ENCODE measurements around the gene POU5F1.
"Not testable (repeated sequence)": the region's sequence is repeated elsewhere in the genome, so short reads cannot be mapped to it uniquely, and the experiment has no call there.

The POU5F1 gene

DNA sequence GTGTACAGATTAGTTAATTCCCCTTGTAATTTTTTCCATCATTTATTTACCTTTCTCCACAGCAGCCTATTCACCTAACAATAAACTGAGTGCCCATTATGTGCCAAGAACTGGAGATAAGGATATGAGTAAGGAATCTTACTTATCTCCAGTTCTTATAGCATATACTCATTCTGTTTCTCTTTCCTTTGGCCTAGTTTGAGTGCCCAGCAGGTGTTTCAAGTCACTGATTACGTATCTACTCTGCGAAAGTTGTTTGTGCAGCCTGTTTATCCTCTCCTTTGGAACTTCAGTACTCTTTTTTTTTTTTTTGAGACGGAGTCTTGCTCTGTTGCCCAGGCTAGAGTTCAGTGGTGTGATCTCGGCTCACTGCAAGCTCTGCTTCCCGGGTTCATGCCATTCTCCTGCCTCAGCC lies 17.3 kb upstream of the POU5F1 start:
- Histone ChIP-seq H3K9me3 (ENCODE audit: insufficient read depth, low read length, severe bottlenecking) (no peaks in the 10 kb centered on the region), H3K4me2 (ENCODE audit: insufficient read depth, low read length) (no peak overlapping the region), H3K9ac (ENCODE audit: low read depth, low read length) (no peak overlapping the region), H3K27ac (ENCODE audit: low read length) (no peak overlapping the region), H3K79me2 (ENCODE audit: insufficient read depth, low read length) (no peaks in the 10 kb centered on the region), H4K20me1 (ENCODE audit: insufficient read depth, low read length) (no peaks in the 10 kb centered on the region), H3K36me3 (ENCODE audit: insufficient read depth, low read length) (no peaks in the 10 kb centered on the region), H3K4me1 (ENCODE audit: insufficient read depth, low read length) (no peaks in the 10 kb centered on the region), H3K27me3 (ENCODE audit: insufficient read depth, low read length, poor library complexity) (no peaks in the 10 kb centered on the region), H3K4me3 (ENCODE audit: low read depth in 1 of 2, low read length in 2 of 2) (no peak overlapping the region), H2AFZ (ENCODE audit: low read depth, low read length) (no peak overlapping the region)
- DNase-seq (no peak), ATAC-seq (ENCODE audit: insufficient read depth, low read depth) (no peak)
- TF ChIP-seq EZH2 (IDR thresholded peaks at IDR 0.05; ENCODE audit: borderline replicate concordance, low read depth, low read length, severe bottlenecking), result no peak
- TF ChIP-seq, protein P1, sequence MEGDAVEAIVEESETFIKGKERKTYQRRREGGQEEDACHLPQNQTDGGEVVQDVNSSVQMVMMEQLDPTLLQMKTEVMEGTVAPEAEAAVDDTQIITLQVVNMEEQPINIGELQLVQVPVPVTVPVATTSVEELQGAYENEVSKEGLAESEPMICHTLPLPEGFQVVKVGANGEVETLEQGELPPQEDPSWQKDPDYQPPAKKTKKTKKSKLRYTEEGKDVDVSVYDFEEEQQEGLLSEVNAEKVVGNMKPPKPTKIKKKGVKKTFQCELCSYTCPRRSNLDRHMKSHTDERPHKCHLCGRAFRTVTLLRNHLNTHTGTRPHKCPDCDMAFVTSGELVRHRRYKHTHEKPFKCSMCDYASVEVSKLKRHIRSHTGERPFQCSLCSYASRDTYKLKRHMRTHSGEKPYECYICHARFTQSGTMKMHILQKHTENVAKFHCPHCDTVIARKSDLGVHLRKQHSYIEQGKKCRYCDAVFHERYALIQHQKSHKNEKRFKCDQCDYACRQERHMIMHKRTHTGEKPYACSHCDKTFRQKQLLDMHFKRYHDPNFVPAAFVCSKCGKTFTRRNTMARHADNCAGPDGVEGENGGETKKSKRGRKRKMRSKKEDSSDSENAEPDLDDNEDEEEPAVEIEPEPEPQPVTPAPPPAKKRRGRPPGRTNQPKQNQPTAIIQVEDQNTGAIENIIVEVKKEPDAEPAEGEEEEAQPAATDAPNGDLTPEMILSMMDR (IDR thresholded peaks at IDR 0.05; ENCODE audit: borderline replicate concordance, extremely low read depth, low read length, poor library complexity, severe bottlenecking), result no peak

DNA sequence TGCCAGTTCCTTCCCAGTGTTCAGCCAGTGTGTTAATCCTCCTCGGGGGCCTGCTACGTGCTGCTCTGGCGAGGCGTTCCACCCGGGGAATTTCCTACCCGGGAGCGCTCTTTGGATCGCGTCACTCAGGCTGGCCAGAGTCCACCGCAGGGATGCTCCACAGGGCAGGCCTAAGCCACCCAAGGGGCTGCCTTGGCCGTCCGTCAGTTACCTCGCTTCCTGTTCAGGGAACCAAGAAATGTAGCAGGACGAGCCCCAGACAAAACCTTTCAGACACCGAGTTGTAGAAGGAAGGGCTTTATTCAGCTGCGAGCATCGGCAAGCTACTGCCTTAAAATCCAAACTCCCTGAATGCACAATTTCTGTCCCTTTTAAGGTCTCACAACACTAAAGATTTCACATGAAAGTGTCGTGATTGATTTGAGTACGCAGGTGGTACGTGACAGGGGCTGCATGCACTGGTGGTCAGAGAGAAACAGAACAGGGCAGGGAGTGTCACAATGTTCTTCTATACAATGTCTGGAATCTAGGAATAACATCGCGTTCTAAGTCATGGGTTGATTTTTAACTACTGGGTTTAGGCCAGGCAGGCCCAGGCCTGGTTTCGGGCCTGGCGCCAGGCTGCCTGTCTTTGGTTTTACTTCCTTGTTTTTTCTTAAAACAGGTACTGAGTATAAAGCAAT lies 15.7 kb upstream of the POU5F1 start:
- no peak for DNase-seq
- no peaks in the 10 kb centered on the region for H3K4me1 ChIP-seq (ENCODE audit: insufficient read depth, low read length)
- no peaks in the 10 kb centered on the region for H3K9me3 ChIP-seq (ENCODE audit: insufficient read depth, low read length, severe bottlenecking)
- H4K20me1 ChIP-seq (ENCODE audit: insufficient read depth, low read length), result no peaks in the 10 kb centered on the region
- H3K27ac ChIP-seq (ENCODE audit: low read length), result no peak overlapping the region
- no peak for TF ChIP-seq EZH2 (IDR thresholded peaks at IDR 0.05; ENCODE audit: borderline replicate concordance, low read depth, low read length, severe bottlenecking)
- TF ChIP-seq, protein P1 (IDR thresholded peaks at IDR 0.05; ENCODE audit: borderline replicate concordance, extremely low read depth, low read length, poor library complexity, severe bottlenecking), result no peak
- H3K79me2 ChIP-seq (ENCODE audit: insufficient read depth, low read length), result no peaks in the 10 kb centered on the region
- H2AFZ ChIP-seq (ENCODE audit: low read depth, low read length), result no peak overlapping the region
- no peak overlapping the region for H3K9ac ChIP-seq (ENCODE audit: low read depth, low read length)
- no peaks in the 10 kb centered on the region for H3K27me3 ChIP-seq (ENCODE audit: insufficient read depth, low read length, poor library complexity)
- ATAC-seq (ENCODE audit: insufficient read depth, low read depth), result no peak
- no peak overlapping the region for H3K4me3 ChIP-seq (ENCODE audit: low read depth in 1 of 2, low read length in 2 of 2)
- no peaks in the 10 kb centered on the region for H3K36me3 ChIP-seq (ENCODE audit: insufficient read depth, low read length)
- H3K4me2 ChIP-seq (ENCODE audit: insufficient read depth, low read length), result no peak overlapping the region

DNA sequence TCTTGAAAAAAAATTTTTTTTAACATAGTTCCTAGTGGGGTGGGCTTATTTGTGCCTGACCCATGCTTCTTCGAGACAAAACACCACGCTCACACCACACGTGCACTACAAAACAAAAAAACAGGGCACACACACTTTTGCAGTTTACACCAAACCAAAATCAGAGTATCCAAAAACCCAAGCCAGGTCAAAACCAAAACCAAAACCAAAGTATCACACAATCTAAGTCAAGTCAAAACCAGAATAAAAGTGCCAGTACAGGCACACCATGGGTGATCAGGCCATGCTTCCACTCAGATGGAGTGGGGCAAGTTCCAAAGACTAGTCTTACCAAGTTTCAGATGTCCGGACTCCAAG lies 15.2 kb upstream of the POU5F1 start:
- H3K4me1 ChIP-seq (ENCODE audit: insufficient read depth, low read length); H3K9ac ChIP-seq (ENCODE audit: low read depth, low read length); H3K27me3 ChIP-seq (ENCODE audit: insufficient read depth, low read length, poor library complexity); ATAC-seq (ENCODE audit: insufficient read depth, low read depth); H3K36me3 ChIP-seq (ENCODE audit: insufficient read depth, low read length); H3K27ac ChIP-seq (ENCODE audit: low read length); H3K79me2 ChIP-seq (ENCODE audit: insufficient read depth, low read length); H3K4me3 ChIP-seq (ENCODE audit: low read depth in 1 of 2, low read length in 2 of 2); H2AFZ ChIP-seq (ENCODE audit: low read depth, low read length); H4K20me1 ChIP-seq (ENCODE audit: insufficient read depth, low read length); H3K9me3 ChIP-seq (ENCODE audit: insufficient read depth, low read length, severe bottlenecking); H3K4me2 ChIP-seq (ENCODE audit: insufficient read depth, low read length); DNase-seq: not testable (repeated sequence)

DNA sequence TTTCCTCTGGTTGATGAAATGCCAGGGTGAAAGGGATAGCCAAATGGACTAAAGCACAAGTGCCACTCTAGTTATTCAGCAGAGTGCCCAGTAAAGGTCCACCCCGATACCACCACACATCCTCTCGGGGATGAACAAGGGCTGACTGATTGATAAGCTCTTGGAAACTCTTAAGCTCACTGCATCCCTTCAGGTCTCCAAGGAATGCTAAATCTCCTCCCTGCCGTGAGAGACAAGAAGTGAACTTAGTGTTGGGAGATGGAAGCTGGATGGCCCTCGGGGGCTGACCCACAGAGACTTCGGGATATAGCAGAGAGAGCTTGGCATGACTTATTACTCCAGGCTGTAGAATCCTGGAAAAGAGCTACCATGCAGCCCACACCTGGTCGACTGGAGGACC lies 13.4 kb upstream of the POU5F1 start:
- DNase-seq; H3K27ac ChIP-seq (ENCODE audit: low read length); H3K79me2 ChIP-seq (ENCODE audit: insufficient read depth, low read length); H3K4me1 ChIP-seq (ENCODE audit: insufficient read depth, low read length); H3K36me3 ChIP-seq (ENCODE audit: insufficient read depth, low read length); H3K9ac ChIP-seq (ENCODE audit: low read depth, low read length); H3K4me3 ChIP-seq (ENCODE audit: low read depth in 1 of 2, low read length in 2 of 2); H3K9me3 ChIP-seq (ENCODE audit: insufficient read depth, low read length, severe bottlenecking); H4K20me1 ChIP-seq (ENCODE audit: insufficient read depth, low read length); H3K27me3 ChIP-seq (ENCODE audit: insufficient read depth, low read length, poor library complexity); ATAC-seq (ENCODE audit: insufficient read depth, low read depth); H3K4me2 ChIP-seq (ENCODE audit: insufficient read depth, low read length); H2AFZ ChIP-seq (ENCODE audit: low read depth, low read length): not testable (repeated sequence)

DNA sequence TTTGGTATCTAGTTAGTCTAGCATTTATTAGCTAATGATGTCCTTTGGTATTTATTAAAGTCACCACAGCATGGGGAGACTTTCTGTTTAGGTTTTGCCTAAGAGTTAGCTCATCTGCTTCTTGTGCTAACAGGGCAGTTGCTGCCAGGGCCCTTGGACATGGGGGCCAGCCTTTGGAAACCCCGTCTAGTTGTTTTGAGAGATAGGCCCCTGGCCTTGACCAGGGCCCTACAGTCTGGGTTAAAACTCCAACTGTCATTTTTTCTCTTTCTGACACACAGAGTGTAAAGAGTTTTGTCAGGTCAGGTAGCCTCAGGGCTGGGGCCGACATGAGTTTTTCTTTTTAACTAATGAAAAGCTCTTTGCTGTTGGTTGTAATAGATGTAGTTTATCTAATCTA lies 12.8 kb upstream of the POU5F1 start:
- DNase-seq; ATAC-seq (ENCODE audit: insufficient read depth, low read depth); H3K4me2 ChIP-seq (ENCODE audit: insufficient read depth, low read length): not testable (repeated sequence)

More for the DNA sequence above, 12.8 kb upstream of the POU5F1 start:
- not testable (repeated sequence) for H3K9me3 ChIP-seq (ENCODE audit: insufficient read depth, low read length, severe bottlenecking); H3K36me3 ChIP-seq (ENCODE audit: insufficient read depth, low read length); H2AFZ ChIP-seq (ENCODE audit: low read depth, low read length); H3K4me3 ChIP-seq (ENCODE audit: low read depth in 1 of 2, low read length in 2 of 2); H3K4me1 ChIP-seq (ENCODE audit: insufficient read depth, low read length); H3K27me3 ChIP-seq (ENCODE audit: insufficient read depth, low read length, poor library complexity); H3K79me2 ChIP-seq (ENCODE audit: insufficient read depth, low read length); H4K20me1 ChIP-seq (ENCODE audit: insufficient read depth, low read length); H3K9ac ChIP-seq (ENCODE audit: low read depth, low read length); H3K27ac ChIP-seq (ENCODE audit: low read length)

Data from DND-41 (cell line).